K562 (cell line): ENCODE measurements around the gene GGNBP2. TPM values are rescaled to one million over a fixed set of nuclear protein-coding genes. Genes with fewer than 3 reads are reported as not detected.

Experiments used
- ATAC-seq: fragments of 200-7000 bp; cut with Tn5 transposase; 3 replicates; pipeline ENCODE4 v1.9.1; 2020; ENCODE audit warnings: moderate library complexity
- BruUV-seq: library from RNA; stranded (reverse); fragments of 400-500 nt; replicated peaks from 2 replicates; lab custom pipeline; 2021; lab: Mats Ljungman, UMichigan
- CTCF ChIA-PET: fragments of 300-600 bp; formaldehyde crosslinking; extraction: SDS; loops from one replicate; lab custom pipeline; 2021; ENCODE audit warnings: low intra/inter-chr PET ratio; lab: Yijun Ruan, JAX
- POLR2A ChIA-PET: fragments of 300-600, 350-650 bp; sonication (Branson Sonifier 250); formaldehyde crosslinking; extraction: SDS; loops from one replicate; lab custom pipeline; 2021; ENCODE audit warnings: antibody characterized with exemption, inconsistent platforms; lab: Yijun Ruan, JAX
- DNase-seq, 4 experiments: peaks; one replicate each; pipeline versions ENCODE4 v3.0.0 to v3.0.0-alpha.2; 2011 to 2018; ENCODE audit warnings: low spot score in 3 of 4, mixed read lengths in 3 of 4; ENCODE audit errors: extremely low read depth in 1 of 4
- FAIRE-seq: peaks from 2 replicates; lab custom pipeline; 2011; peaks lifted over from hg19 to GRCh38; lab: Jason Lieb, UNC
- H2AFZ ChIP-seq: 2 replicates; pipeline ENCODE4 v1.6.0; 2011; ENCODE audit warnings: low read depth, low read length, control low read depth, inconsistent platforms
- H3K27ac ChIP-seq: fragments of 200-600 bp; 3 replicates; pipeline ENCODE4 v1.8.0; 2011; ENCODE audit warnings: low read depth, mild to moderate bottlenecking, control low read depth, inconsistent platforms, low read length, moderate library complexity, mixed read lengths; ENCODE audit errors: extremely low read depth
- H3K27me3 ChIP-seq, 2 experiments: fragments of 300-600 bp in 1 of 2; 2 replicates in 1 of 2; 3 replicates in 1 of 2; pipeline versions ENCODE4 v1.6.0 to v1.8.0; 2011; ENCODE audit warnings: inconsistent platforms in 2 of 2, low read length in 2 of 2, mild to moderate bottlenecking in 1 of 2, mixed read lengths in 1 of 2, moderate library complexity in 1 of 2; ENCODE audit not compliant: control insufficient read depth in 2 of 2, insufficient read depth in 2 of 2
- H3K36me3 ChIP-seq: fragments of 300-600 bp; 3 replicates; pipeline ENCODE4 v1.8.0; 2011; ENCODE audit warnings: mild to moderate bottlenecking, low read length, inconsistent platforms; ENCODE audit not compliant: control insufficient read depth, insufficient read depth
- H3K4me1 ChIP-seq, 2 experiments: fragments of 200-600 bp in 1 of 2; replicated peaks in 1 of 2; 2 replicates in 1 of 2; 3 replicates in 1 of 2; pipeline versions ENCODE4 v1.5.1 to v1.8.0; 2011; ENCODE audit warnings: inconsistent platforms in 2 of 2, low read length in 2 of 2, mild to moderate bottlenecking in 1 of 2, mixed read lengths in 1 of 2, moderate library complexity in 1 of 2; ENCODE audit not compliant: control insufficient read depth in 2 of 2, insufficient read depth in 2 of 2
- H3K4me2 ChIP-seq: 2 replicates; pipeline ENCODE4 v1.6.1; 2011; ENCODE audit warnings: low read length, control low read depth, inconsistent platforms, mixed read lengths; ENCODE audit not compliant: insufficient read depth
- H3K4me3 ChIP-seq: fragments of 200-600 bp; sonication (generic), shearing (Covaris generic); 2 replicates; pipeline ENCODE4 v1.5.1; 2016; ENCODE audit warnings: control low read depth, inconsistent platforms
- H3K79me2 ChIP-seq: fragments of 200-600 bp; 3 replicates; pipeline ENCODE4 v1.8.0; 2011; ENCODE audit warnings: low read length, inconsistent platforms; ENCODE audit not compliant: control insufficient read depth, insufficient read depth
- H3K9ac ChIP-seq, 2 experiments: 2 replicates each; pipeline versions ENCODE4 v1.6.0 to v1.6.1; 2011; ENCODE audit warnings: low read depth in 2 of 2, low read length in 2 of 2, control low read depth in 1 of 2, inconsistent platforms in 1 of 2, mild to moderate bottlenecking in 1 of 2, mixed read lengths in 1 of 2; ENCODE audit not compliant: insufficient read depth in 1 of 2
- H3K9me1 ChIP-seq: one replicate; pipeline ENCODE4 v1.6.0; 2011; ENCODE audit warnings: inconsistent platforms, mild to moderate bottlenecking, low read length, moderate library complexity; ENCODE audit not compliant: control insufficient read depth, insufficient read depth
- H3K9me3 ChIP-seq: replicated peaks from 2 replicates; pipeline ENCODE4 v1.5.1; 2011; ENCODE audit warnings: low read depth, low read length, inconsistent platforms; ENCODE audit not compliant: control insufficient read depth, insufficient read depth
- H4K20me1 ChIP-seq: replicated peaks from 2 replicates; pipeline ENCODE4 v1.6.1; 2011; ENCODE audit warnings: low read length, inconsistent platforms, mixed read lengths; ENCODE audit not compliant: control insufficient read depth, insufficient read depth
- KLF6 ChIP-seq: fragments of 250-450 bp; sonication (Bioruptor Pico); IDR thresholded peaks from 2 replicates; pipeline ENCODE4 v1.4.0; 2020; ENCODE audit warnings: mild to moderate bottlenecking, moderate library complexity, borderline replicate concordance
- MCM5 ChIP-seq: fragments of 450-650 bp; IDR thresholded peaks from 2 replicates; pipeline ENCODE4 v1.6.1; 2016; ENCODE audit warnings: low read depth
- MLX ChIP-seq, 2 experiments: fragments of 450-650 bp in 1 of 2; sonication (generic) in 1 of 2; formaldehyde crosslinking; conservative IDR thresholded peaks; 2 replicates each; pipeline versions ENCODE4 v1.4.0 to v1.8.1; 2020 to 2022; ENCODE audit warnings: mild to moderate bottlenecking in 1 of 2, missing genetic modification reagents in 1 of 2
- RREB1 ChIP-seq: fragments of 250-450 bp; sonication (Bioruptor Pico); IDR thresholded peaks from 2 replicates; pipeline ENCODE4 v1.4.0; 2020
- U2AF2 ChIP-seq: fragments of 200-400 bp; formaldehyde crosslinking; optimal IDR thresholded peaks from 2 replicates; pipeline ENCODE3; 2017; ENCODE audit warnings: low read depth, mild to moderate bottlenecking, low read length
- ZNF324 ChIP-seq: fragments of 250-450 bp; sonication (Bioruptor Pico); IDR thresholded peaks from 2 replicates; pipeline ENCODE4 v1.4.0; 2020; ENCODE audit warnings: mild to moderate bottlenecking
- WGBS: fragments of 100-300 bp; shearing (Covaris generic); methylation state at CpG from one replicate; pipeline ENCODE4 v1.1.6; 2016; ENCODE audit warnings: low coverage, mixed read lengths; ENCODE audit not compliant: insufficient coverage; ENCODE audit errors: missing lambda C conversion rate; 5-methylcytosine and 5-hydroxymethylcytosine counted together
- in situ Hi-C: fragments of 300-500 bp; cut with MboI; formaldehyde crosslinking; loops from 4 replicates; pipeline ENCODE4 v1.15.0; 2018; ENCODE audit warnings: inconsistent platforms, mixed read lengths
- intact Hi-C: fragments of 100-400 bp; cut with micrococcal nuclease; formaldehyde crosslinking; loops from 2 replicates; pipeline ENCODE4 v1.14.2; 2022
- polyA plus RNA-seq, 8 experiments: library from polyadenylated mRNA; depleted of rRNA in 4 of 8; stranded (reverse) in 5 of 8; unstranded in 3 of 8; fragments of >200 nt; fragmentation: Nextera tagmentation in 2 of 8; fragmentation: Illumina TruSeq in 1 of 8; extraction: Ambion mirVana in 2 of 8; extraction: Trizol in 1 of 8; gene quantifications; 2 replicates each; pipeline versions ENCODE4 v1.2.1 to v1.2.3, GENCODE V29; 2011 to 2014; ENCODE audit warnings: inconsistent platforms in 1 of 8, missing spikeins in 1 of 8
- total RNA-seq, 7 experiments: library from RNA; depleted of rRNA in 6 of 7; stranded (reverse); fragments of >200 nt in 6 of 7; fragmentation: Illumina TruSeq in 2 of 7; extraction: Trizol in 2 of 7; gene quantifications; 2 replicates each; pipeline versions ENCODE4 v1.2.1 to v1.2.3, GENCODE V29; 2011 to 2021; ENCODE audit warnings: low replicate concordance in 1 of 7
- TF ChIP-seq, protein P1 (sequence below), 2 experiments: IDR thresholded peaks; 2 replicates each; pipeline ENCODE4 v1.6.1; 2011; ENCODE audit warnings: borderline replicate concordance in 1 of 2, control low read depth in 1 of 2, low read depth in 1 of 2, low read length in 1 of 2, mild to moderate bottlenecking in 1 of 2, mixed read lengths in 1 of 2, moderate library complexity in 1 of 2; ENCODE audit not compliant: insufficient read depth in 1 of 2, insufficient read length in 1 of 2, poor library complexity in 1 of 2, severe bottlenecking in 1 of 2; ENCODE audit errors: extremely low read depth in 1 of 2
- TF ChIP-seq, protein P2 (sequence below): fragments of 250-450 bp; sonication (Bioruptor Pico); IDR thresholded peaks from 2 replicates; pipeline ENCODE4 v1.5.0; 2021

Gene GGNBP2
- total and polyA plus RNA-seq, 9 of the 15 experiments (the other 6 are each of a cell fraction or from before 2014, with no cell fraction given) = 35.7 to 96.6 (median 64.1) TPM

DNA sequence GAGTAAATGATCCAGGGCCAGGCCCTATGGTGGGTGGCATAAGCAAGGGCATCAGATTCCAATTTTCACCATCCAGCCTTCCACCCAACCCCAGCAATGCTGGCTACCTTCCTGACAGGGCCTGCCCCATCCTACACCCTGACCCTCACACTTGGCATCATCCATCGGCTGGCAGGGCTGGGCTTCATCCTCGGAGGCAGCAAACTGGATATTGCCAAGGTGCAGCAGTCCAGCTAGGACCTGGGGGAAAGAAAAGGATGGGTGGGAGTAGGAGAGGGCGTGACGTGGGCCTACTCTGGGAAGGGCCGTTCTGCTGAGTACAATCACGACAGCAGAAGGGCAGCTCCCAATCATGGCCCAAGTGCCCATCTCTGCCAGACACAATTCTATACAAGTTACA is 33.5 kb upstream of the GGNBP2 start (continued):
- no peak for TF ChIP-seq RREB1
- no peak for TF ChIP-seq U2AF2
- TF ChIP-seq, all 486 proteins: peak for 0

- 94% methylated on average over 5 of the region's 5 CpGs for WGBS
- FAIRE-seq = no peak
Measured at GRCh38 chr17:36512641-36513040, 32.1 kb upstream of the GGNBP2 start.

More at GRCh38 chr17:36512641-36513040, 32.1 kb upstream of the GGNBP2 start:
- Histone ChIP-seq H3K27ac (no peak overlapping the region), H3K9me1 (no peaks in the 10 kb centered on the region)
- TF ChIP-seq, protein P1, sequence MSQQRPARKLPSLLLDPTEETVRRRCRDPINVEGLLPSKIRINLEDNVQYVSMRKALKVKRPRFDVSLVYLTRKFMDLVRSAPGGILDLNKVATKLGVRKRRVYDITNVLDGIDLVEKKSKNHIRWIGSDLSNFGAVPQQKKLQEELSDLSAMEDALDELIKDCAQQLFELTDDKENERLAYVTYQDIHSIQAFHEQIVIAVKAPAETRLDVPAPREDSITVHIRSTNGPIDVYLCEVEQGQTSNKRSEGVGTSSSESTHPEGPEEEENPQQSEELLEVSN (IDR thresholded peaks at IDR 0.05; ENCODE audit: borderline replicate concordance in 1 of 2, extremely low read depth in 1 of 2, insufficient read depth in 1 of 2, insufficient read length in 1 of 2, low read depth in 1 of 2, low read length in 1 of 2, poor library complexity in 1 of 2, severe bottlenecking in 1 of 2) = no peak
- TF ChIP-seq ZNF324 (CRISPR knock-in tag) = no peak
- TF ChIP-seq MLX (CRISPR knock-in tag; conservative IDR thresholded peaks at IDR 0.05) = no peak
- no peak for TF ChIP-seq KLF6 (CRISPR knock-in tag)
- TF ChIP-seq MCM5 = no peak
- TF ChIP-seq, protein P2, sequence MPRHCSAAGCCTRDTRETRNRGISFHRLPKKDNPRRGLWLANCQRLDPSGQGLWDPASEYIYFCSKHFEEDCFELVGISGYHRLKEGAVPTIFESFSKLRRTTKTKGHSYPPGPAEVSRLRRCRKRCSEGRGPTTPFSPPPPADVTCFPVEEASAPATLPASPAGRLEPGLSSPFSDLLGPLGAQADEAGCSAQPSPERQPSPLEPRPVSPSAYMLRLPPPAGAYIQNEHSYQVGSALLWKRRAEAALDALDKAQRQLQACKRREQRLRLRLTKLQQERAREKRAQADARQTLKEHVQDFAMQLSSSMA = no peak
- TF ChIP-seq, all 486 proteins: peak for 0
- intact Hi-C loops = no loop called here
- Histone ChIP-seq H3K4me2 (no peak overlapping the region), H3K9me3 (no peaks in the 10 kb centered on the region), H4K20me1 (peaks cover 6% of the 10 kb centered on the region; the same call in 1 of the 2 replicates), H3K9ac (no peak overlapping the region), H3K79me2 (no peaks in the 10 kb centered on the region), H3K4me1 (peaks cover 0 to 3% of the 10 kb centered on the region in 2 experiments; a peak in 1 of 5 replicates), H3K36me3 (peaks cover 95% of the 10 kb centered on the region), H3K27me3 (no peaks in the 10 kb centered on the region), H3K4me3 (no peak overlapping the region), H2AFZ (no peak overlapping the region)
- no peak for ATAC-seq
- ChIA-PET CTCF (no interaction called here), POLR2A (interaction anchor here (0.6 kb wide), 1 partner anchor 963 kb away, joined by 3 read pairs; no protein-coding TSS in a partner anchor)
- BruUV-seq = TSS peak; percentile 28
- DNase-seq = peak in 1 of 4 experiments; percentile 9
- in situ Hi-C loops = no loop called here
